Astrocyte of the spinal cord (primary cell): Measurements from ENCODE around the gene TFAP2B.

Experiments used
- DNase-seq: peaks from one replicate; pipeline ENCODE4 v3.0.0; 2011; ENCODE audit warnings: low read depth, low spot score
- H3K4me3 ChIP-seq: 2 replicates; pipeline ENCODE4 v1.5.1; 2011; ENCODE audit warnings: low read depth, mild to moderate bottlenecking, low read length, moderate library complexity
- in situ Hi-C: cut with HindIII; loops from 2 replicates; pipeline ENCODE4 v1.10.0; 2017; ENCODE audit warnings: low sequenced_read_pairs
- TF ChIP-seq, protein P1 (sequence below): IDR thresholded peaks from 2 replicates; pipeline ENCODE4 v1.5.1; 2012; ENCODE audit warnings: low read depth, mild to moderate bottlenecking, low read length, inconsistent platforms

Gene TFAP2B

DNA sequence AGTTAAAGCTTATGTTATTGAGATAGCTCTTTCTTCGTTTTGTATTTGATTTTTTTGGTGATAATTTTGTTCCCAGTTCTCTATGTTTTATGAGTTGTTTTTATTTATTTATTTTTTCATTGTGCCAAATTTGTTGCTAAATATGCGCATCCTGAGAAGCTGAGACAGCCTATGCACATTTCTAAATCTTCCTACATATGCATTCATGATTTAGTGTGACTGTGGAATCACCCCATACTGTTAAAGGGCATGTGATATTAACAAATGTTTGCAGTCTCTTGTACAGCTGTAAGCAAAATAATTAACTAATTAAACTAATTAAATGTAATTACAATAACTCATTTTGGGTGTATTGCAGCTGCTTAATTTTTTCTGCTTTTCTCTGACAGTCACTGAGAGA, 10.4 kb downstream of the TFAP2B start:
- in situ Hi-C loops: no loop called here

DNA sequence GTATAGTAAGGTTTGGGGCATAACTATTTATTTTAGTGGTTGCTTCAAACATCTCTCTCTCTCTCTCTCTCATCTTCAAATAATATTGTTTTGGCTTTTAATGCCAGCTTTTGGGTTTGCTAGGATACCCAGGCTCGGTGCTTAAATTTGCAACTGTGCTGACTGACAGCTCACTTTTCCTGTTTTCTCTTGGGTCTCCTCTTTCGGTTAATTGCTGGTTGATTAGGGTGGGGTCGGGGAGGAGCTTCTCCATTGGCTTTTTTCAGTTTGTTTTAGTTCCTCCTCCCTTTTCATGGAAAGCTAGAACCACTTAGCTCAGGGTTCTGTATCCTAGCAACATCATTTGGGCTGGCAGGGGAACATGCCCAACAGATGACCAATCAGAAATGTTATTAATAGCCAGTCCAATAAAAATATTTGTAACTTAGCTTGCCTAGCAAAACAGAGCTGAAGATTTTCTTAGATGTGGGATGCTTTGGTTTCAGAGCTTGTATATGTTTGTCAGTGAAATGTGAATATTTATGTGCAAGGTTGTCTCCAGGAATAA, 11.3 kb downstream of the TFAP2B start:
- in situ Hi-C loops: no loop called here
- H3K4me3 ChIP-seq: no peak overlapping the region
- TF ChIP-seq, protein P1, sequence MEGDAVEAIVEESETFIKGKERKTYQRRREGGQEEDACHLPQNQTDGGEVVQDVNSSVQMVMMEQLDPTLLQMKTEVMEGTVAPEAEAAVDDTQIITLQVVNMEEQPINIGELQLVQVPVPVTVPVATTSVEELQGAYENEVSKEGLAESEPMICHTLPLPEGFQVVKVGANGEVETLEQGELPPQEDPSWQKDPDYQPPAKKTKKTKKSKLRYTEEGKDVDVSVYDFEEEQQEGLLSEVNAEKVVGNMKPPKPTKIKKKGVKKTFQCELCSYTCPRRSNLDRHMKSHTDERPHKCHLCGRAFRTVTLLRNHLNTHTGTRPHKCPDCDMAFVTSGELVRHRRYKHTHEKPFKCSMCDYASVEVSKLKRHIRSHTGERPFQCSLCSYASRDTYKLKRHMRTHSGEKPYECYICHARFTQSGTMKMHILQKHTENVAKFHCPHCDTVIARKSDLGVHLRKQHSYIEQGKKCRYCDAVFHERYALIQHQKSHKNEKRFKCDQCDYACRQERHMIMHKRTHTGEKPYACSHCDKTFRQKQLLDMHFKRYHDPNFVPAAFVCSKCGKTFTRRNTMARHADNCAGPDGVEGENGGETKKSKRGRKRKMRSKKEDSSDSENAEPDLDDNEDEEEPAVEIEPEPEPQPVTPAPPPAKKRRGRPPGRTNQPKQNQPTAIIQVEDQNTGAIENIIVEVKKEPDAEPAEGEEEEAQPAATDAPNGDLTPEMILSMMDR: no peak
- DNase-seq: no peak

More for the DNA sequence above, 10.4 kb downstream of the TFAP2B start:
- TF ChIP-seq, protein P1: no peak
- H3K4me3 ChIP-seq: no peak overlapping the region
- no peak for DNase-seq

DNA sequence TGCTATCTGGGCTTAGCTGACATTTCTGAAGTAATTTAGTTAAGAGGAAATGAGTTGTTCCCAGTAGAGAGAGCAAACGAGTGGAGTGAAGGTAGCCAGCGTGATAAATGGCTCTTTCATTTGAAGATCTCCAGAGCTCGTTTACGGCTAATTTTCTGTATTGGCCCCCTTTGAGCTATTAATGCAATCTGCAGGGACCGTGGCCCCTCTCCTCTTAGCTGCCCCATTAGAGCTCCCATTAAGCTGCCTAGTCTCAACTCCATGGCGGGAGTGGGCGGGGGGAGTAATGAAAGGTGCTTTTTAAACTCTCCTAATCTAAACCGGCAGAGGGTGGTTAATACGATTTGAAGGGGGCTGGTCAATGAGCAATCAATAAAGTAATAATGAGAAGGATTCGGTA, 12.5 kb downstream of the TFAP2B start:
- TF ChIP-seq, protein P1: no peak
- H3K4me3 ChIP-seq: no peak overlapping the region
- DNase-seq: no peak
- in situ Hi-C loops: no loop called here

DNA sequence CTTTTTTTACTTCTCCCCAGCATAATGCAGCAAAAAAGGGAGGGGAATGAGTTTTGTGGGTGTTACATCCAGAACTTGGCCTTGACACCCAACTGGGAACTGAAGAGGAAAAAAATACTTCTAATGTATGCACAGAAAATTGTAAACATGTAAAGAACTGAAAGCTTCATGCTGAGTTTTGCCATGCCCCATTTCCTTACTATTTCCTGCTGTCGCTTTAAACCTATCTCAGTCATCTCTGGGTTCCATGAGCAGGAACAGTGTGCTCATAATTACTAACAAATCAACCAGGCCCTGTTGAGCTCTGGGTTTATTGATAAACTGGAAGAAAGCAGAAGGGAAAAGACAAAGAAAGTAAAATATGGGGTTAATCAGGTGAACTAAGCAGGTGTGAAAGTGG, 14.2 kb downstream of the TFAP2B start:
- in situ Hi-C loops: no loop called here

DNA sequence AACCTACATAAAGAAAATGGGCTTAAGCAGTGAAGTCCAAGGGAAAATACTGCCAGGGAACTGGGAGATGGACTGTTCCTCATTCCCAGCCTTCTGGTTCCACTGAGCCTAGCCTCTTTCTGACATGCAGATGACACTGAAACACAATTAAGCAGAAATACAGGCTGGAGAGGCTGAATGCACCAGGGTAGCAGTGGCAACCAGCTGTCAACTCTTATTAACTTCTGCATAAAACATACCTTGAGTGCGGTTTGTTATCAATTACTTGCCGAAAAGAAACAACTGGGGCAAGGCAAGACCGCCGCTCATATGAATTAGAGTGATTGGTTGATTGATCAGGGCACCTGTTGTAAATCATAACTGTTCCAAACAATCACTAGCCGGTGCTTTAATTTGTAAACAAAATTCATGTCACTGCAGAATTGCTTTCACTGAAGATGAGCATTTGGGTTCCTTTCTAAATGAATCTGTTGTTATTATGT, 16.3 kb downstream of the TFAP2B start:
- TF ChIP-seq, protein P1: no peak
- no peak for DNase-seq
- no peak overlapping the region for H3K4me3 ChIP-seq
- in situ Hi-C loops: no loop called here

More for the DNA sequence above, 14.2 kb downstream of the TFAP2B start:
- TF ChIP-seq, protein P1: no peak
- no peak for DNase-seq
- H3K4me3 ChIP-seq: no peak overlapping the region

DNA sequence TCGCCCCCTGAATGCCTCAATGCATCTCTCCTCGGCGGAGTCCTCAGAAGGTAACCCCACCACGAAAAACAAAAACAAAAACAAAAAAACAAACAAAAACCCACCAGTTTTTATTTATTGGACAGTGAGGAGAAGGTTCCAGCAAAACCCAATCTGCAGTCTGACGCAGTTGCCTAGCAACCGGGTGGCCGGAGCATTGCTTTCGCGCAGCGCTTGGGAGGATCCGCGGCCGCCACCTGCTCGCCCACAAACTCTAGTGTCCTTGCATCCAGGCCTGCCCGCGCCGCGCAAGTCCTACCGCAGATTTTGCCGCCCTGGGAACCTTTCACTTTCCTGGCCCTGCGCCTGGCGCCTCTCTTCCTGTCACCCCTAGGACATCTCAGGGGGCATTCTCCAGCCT, 17.6 kb downstream of the TFAP2B start:
- in situ Hi-C loops: no loop called here
- no peak for DNase-seq
- H3K4me3 ChIP-seq: no peak overlapping the region
- TF ChIP-seq, protein P1: no peak
